ENCODE measurements around the gene SLC1A4.

DNA sequence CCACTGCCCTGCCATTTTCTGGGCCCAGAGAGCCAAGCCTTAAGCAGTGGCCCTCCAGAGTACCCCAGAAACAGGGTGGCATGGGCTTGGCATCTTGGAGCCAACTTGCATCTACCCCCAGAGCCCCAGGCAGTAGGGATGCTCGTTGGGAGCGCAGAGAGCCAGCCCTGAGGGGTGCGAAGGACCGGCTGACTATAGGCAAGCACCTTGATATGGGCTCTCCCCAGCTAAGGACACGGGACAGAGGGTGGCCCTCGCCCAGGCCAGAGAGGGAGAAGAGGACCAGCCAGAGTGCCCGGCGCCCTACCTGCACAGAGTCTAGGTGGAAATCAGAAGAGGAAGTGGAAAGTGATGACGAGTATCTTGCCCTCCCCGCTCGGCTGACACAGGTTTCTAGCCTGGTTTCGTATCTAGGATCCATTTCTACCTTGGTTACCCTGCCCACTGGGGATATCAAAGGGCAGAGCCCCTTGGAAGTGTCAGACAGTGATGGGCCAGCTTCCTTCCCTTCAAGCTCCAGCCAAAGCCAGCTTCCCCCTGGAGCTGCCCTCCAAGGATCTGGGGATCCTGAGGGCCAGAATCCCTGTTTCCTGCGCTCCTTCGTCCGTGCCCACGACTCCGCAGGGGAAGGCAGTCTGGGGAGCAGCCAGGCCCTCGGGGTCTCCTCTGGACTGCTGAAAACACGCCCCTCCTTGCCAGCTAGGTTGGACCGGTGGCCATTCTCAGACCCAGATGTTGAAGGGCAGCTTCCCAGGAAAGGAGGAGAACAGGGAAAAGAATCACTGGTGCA lies 83.2 kb downstream of the SLC1A4 start:
- TF ChIP-seq EP300 (IDR thresholded peaks at IDR 0.05): no peak
- TF ChIP-seq, protein P1, sequence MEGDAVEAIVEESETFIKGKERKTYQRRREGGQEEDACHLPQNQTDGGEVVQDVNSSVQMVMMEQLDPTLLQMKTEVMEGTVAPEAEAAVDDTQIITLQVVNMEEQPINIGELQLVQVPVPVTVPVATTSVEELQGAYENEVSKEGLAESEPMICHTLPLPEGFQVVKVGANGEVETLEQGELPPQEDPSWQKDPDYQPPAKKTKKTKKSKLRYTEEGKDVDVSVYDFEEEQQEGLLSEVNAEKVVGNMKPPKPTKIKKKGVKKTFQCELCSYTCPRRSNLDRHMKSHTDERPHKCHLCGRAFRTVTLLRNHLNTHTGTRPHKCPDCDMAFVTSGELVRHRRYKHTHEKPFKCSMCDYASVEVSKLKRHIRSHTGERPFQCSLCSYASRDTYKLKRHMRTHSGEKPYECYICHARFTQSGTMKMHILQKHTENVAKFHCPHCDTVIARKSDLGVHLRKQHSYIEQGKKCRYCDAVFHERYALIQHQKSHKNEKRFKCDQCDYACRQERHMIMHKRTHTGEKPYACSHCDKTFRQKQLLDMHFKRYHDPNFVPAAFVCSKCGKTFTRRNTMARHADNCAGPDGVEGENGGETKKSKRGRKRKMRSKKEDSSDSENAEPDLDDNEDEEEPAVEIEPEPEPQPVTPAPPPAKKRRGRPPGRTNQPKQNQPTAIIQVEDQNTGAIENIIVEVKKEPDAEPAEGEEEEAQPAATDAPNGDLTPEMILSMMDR (IDR thresholded peaks at IDR 0.05): no peak
- no peak for TF ChIP-seq POLR2A (IDR thresholded peaks at IDR 0.05)

All from tibial nerve (tissue), 4 donors.